GM12878 (cell line): ENCODE data around the gene REV1.

ENCODE experiments used
- BMI1 ChIP-seq: fragments of 450-650 bp; IDR thresholded peaks from 2 replicates; pipeline ENCODE4 v1.6.1; 2016; ENCODE audit warnings: mild to moderate bottlenecking, moderate library complexity, borderline replicate concordance
- CEBPB ChIP-seq, 2 experiments: fragments of 150-350 bp in 1 of 2; IDR thresholded peaks; 2 replicates each; pipeline ENCODE4 v1.6.1; 2012 to 2014; ENCODE audit warnings: low read depth in 2 of 2, low read length in 2 of 2, borderline replicate concordance in 1 of 2, inconsistent platforms in 1 of 2
- CHD4 ChIP-seq: fragments of 200-600 bp; sonication (generic); IDR thresholded peaks from 2 replicates; pipeline ENCODE4 v1.6.1; 2016; ENCODE audit warnings: mild to moderate bottlenecking
- CREB1 ChIP-seq: IDR thresholded peaks from 2 replicates; pipeline ENCODE4 v1.6.1; 2012; ENCODE audit warnings: low read depth, mild to moderate bottlenecking, inconsistent platforms
- EP300 ChIP-seq, 2 experiments: fragments of 150-350 bp in 1 of 2; IDR thresholded peaks; 2 replicates each; pipeline ENCODE4 v1.6.1; 2011 to 2012; ENCODE audit warnings: low read depth in 2 of 2, low read length in 2 of 2, borderline replicate concordance in 1 of 2, improper control_type of control experiment in 1 of 2, inconsistent platforms in 1 of 2; ENCODE audit not compliant: control insufficient read depth in 1 of 2
- POLR2AphosphoS5 ChIP-seq: IDR thresholded peaks from 2 replicates; pipeline ENCODE4 v1.6.1; 2011; ENCODE audit warnings: mild to moderate bottlenecking, low read length, inconsistent platforms
- ZNF622 ChIP-seq: fragments of 450-650 bp; IDR thresholded peaks from 2 replicates; pipeline ENCODE4 v1.6.1; 2017; ENCODE audit warnings: mild to moderate bottlenecking, inconsistent platforms
- TF ChIP-seq, protein P1 (sequence below): IDR thresholded peaks from 2 replicates; pipeline ENCODE4 v1.6.1; 2011; ENCODE audit warnings: low read depth, low read length, improper control_type of control experiment, borderline replicate concordance
- TF ChIP-seq, protein P2 (sequence below): IDR thresholded peaks from 2 replicates; pipeline ENCODE4 v1.6.1; 2011; ENCODE audit warnings: borderline replicate concordance, low read depth, mild to moderate bottlenecking, moderate library complexity, mixed read lengths, low read length; ENCODE audit not compliant: insufficient read depth; ENCODE audit errors: extremely low read length
- TF ChIP-seq, protein P3 (sequence below): IDR thresholded peaks from 2 replicates; pipeline ENCODE4 v1.6.1; 2012; ENCODE audit warnings: mild to moderate bottlenecking, low read depth, low read length
- TF ChIP-seq, protein P4 (sequence below), 3 experiments: IDR thresholded peaks in 2 of 3; conservative IDR thresholded peaks in 1 of 3; 2 replicates each; pipeline ENCODE4 v1.5.1; 2011; ENCODE audit warnings: low read depth in 3 of 3, low read length in 3 of 3, mild to moderate bottlenecking in 3 of 3, control low read depth in 2 of 3, moderate library complexity in 2 of 3, inconsistent platforms in 1 of 3, mixed read lengths in 1 of 3; ENCODE audit not compliant: control insufficient read depth in 2 of 3, insufficient read depth in 1 of 3; ENCODE audit errors: extremely low read depth in 1 of 3
- TF ChIP-seq, protein P5 (sequence below): fragments of 450-650 bp; formaldehyde crosslinking; IDR thresholded peaks from 2 replicates; pipeline ENCODE4 v1.4.0; 2022; ENCODE audit warnings: mild to moderate bottlenecking, moderate library complexity

DNA sequence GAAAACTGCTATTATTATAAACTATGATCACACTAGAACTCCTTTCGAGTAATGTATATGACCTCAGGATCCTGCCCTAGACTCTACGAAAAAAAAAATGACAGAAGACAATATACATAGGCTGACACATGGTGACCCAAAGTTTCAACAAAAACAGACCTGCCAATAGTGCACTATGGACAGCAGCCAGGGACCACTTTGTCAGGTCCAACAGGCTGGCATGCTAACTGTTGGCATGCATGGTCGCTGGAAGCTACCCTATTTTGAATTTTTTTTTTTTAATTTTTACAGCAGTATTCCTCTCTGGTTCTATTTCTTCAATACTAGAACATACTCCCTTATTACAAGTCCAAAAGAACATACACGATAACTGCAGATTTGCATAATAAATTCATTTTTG lies 38.1 kb downstream of the REV1 start:
- TF ChIP-seq CREB1 (peak; percentile 36; the same call in 1 of the 2 replicates), CEBPB (IDR thresholded peaks at IDR 0.05; ENCODE audit: borderline replicate concordance in 1 of 2, low read depth in 2 of 2, low read length in 2 of 2) (no peak), EP300 (IDR thresholded peaks at IDR 0.05; ENCODE audit: borderline replicate concordance in 1 of 2, control insufficient read depth in 1 of 2, low read depth in 2 of 2, low read length in 2 of 2) (no peak), POLR2AphosphoS5 (no peak), BMI1 (no peak), ZNF622 (no peak), CHD4 (no peak)
- TF ChIP-seq, protein P1, sequence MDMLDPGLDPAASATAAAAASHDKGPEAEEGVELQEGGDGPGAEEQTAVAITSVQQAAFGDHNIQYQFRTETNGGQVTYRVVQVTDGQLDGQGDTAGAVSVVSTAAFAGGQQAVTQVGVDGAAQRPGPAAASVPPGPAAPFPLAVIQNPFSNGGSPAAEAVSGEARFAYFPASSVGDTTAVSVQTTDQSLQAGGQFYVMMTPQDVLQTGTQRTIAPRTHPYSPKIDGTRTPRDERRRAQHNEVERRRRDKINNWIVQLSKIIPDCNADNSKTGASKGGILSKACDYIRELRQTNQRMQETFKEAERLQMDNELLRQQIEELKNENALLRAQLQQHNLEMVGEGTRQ = no peak
- TF ChIP-seq, protein P2, sequence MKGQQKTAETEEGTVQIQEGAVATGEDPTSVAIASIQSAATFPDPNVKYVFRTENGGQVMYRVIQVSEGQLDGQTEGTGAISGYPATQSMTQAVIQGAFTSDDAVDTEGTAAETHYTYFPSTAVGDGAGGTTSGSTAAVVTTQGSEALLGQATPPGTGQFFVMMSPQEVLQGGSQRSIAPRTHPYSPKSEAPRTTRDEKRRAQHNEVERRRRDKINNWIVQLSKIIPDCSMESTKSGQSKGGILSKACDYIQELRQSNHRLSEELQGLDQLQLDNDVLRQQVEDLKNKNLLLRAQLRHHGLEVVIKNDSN = no peak
- TF ChIP-seq, protein P3, sequence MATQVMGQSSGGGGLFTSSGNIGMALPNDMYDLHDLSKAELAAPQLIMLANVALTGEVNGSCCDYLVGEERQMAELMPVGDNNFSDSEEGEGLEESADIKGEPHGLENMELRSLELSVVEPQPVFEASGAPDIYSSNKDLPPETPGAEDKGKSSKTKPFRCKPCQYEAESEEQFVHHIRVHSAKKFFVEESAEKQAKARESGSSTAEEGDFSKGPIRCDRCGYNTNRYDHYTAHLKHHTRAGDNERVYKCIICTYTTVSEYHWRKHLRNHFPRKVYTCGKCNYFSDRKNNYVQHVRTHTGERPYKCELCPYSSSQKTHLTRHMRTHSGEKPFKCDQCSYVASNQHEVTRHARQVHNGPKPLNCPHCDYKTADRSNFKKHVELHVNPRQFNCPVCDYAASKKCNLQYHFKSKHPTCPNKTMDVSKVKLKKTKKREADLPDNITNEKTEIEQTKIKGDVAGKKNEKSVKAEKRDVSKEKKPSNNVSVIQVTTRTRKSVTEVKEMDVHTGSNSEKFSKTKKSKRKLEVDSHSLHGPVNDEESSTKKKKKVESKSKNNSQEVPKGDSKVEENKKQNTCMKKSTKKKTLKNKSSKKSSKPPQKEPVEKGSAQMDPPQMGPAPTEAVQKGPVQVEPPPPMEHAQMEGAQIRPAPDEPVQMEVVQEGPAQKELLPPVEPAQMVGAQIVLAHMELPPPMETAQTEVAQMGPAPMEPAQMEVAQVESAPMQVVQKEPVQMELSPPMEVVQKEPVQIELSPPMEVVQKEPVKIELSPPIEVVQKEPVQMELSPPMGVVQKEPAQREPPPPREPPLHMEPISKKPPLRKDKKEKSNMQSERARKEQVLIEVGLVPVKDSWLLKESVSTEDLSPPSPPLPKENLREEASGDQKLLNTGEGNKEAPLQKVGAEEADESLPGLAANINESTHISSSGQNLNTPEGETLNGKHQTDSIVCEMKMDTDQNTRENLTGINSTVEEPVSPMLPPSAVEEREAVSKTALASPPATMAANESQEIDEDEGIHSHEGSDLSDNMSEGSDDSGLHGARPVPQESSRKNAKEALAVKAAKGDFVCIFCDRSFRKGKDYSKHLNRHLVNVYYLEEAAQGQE = no peak
- TF ChIP-seq, protein P4, sequence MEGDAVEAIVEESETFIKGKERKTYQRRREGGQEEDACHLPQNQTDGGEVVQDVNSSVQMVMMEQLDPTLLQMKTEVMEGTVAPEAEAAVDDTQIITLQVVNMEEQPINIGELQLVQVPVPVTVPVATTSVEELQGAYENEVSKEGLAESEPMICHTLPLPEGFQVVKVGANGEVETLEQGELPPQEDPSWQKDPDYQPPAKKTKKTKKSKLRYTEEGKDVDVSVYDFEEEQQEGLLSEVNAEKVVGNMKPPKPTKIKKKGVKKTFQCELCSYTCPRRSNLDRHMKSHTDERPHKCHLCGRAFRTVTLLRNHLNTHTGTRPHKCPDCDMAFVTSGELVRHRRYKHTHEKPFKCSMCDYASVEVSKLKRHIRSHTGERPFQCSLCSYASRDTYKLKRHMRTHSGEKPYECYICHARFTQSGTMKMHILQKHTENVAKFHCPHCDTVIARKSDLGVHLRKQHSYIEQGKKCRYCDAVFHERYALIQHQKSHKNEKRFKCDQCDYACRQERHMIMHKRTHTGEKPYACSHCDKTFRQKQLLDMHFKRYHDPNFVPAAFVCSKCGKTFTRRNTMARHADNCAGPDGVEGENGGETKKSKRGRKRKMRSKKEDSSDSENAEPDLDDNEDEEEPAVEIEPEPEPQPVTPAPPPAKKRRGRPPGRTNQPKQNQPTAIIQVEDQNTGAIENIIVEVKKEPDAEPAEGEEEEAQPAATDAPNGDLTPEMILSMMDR (IDR thresholded peaks at IDR 0.05 in 2 of 3, conservative IDR thresholded peaks at IDR 0.05 in 1 of 3; ENCODE audit: control insufficient read depth in 2 of 3, extremely low read depth in 1 of 3, insufficient read depth in 1 of 3, low read depth in 3 of 3, low read length in 3 of 3) = no peak
- TF ChIP-seq, protein P5, sequence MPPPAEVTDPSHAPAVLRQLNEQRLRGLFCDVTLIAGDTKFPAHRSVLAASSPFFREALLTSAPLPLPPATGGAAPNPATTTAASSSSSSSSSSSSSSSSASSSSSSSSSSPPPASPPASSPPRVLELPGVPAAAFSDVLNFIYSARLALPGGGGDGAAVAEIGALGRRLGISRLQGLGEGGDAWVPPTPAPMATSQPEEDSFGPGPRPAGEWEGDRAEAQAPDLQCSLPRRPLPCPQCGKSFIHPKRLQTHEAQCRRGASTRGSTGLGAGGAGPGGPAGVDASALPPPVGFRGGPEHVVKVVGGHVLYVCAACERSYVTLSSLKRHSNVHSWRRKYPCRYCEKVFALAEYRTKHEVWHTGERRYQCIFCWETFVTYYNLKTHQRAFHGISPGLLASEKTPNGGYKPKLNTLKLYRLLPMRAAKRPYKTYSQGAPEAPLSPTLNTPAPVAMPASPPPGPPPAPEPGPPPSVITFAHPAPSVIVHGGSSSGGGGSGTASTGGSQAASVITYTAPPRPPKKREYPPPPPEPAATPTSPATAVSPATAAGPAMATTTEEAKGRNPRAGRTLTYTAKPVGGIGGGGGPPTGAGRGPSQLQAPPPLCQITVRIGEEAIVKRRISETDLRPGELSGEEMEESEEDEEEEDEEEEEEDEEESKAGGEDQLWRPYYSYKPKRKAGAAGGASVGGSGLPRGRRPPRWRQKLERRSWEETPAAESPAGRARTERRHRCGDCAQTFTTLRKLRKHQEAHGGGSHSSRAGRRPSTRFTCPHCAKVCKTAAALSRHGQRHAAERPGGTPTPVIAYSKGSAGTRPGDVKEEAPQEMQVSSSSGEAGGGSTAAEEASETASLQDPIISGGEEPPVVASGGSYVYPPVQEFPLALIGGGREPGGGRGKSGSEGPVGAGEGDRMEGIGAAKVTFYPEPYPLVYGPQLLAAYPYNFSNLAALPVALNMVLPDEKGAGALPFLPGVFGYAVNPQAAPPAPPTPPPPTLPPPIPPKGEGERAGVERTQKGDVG (CRISPR knock-in tag) = no peak
